Mononuclear cell (primary cell): ENCODE results near the gene CD83. TPM values are rescaled to one million over a fixed set of nuclear protein-coding genes. Genes with fewer than 3 reads are reported as not detected.

Source experiments
- H3K27me3 ChIP-seq: 2 replicates; pipeline ENCODE4 v1.6.0; 2011; ENCODE audit warnings: low read length, control low read depth; ENCODE audit not compliant: insufficient read depth
- H3K4me1 ChIP-seq: 2 replicates; pipeline ENCODE4 v1.5.1; 2011; ENCODE audit warnings: mild to moderate bottlenecking, low read length, control low read depth; ENCODE audit not compliant: insufficient read depth
- H3K4me3 ChIP-seq: 2 replicates; pipeline ENCODE4 v1.5.1; 2011; ENCODE audit warnings: mild to moderate bottlenecking, low read length, moderate library complexity
- H3K9me3 ChIP-seq: 2 replicates; pipeline ENCODE4 v1.5.1; 2011; ENCODE audit warnings: low read depth, mild to moderate bottlenecking, control low read depth, low read length
- total RNA-seq: library from RNA; depleted of rRNA; stranded (reverse); fragments of >200 nt; gene quantifications from one replicate; pipeline ENCODE4 v1.2.3, GENCODE V29; 2012

The CD83 gene
- total RNA-seq, 1 donor, result 366 TPM

DNA sequence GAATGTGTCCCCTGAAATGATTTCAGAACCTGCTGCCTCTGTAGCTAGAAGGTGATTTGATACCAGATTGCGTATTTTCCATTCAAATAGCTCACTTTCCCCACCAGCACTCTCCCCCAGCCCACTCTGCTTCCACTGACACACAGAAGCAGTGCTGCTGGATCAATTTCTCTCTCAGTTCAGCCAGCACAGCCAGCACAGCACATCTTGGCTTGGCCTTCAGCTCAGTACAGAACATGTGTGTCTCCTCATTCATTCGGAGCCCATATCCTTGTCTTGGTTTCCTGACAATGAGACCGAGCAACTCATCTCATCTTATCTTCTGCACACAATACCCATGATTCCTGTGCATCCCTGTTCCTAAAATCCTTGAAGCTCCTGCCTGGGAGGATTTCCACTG, 33.8 kb upstream of the CD83 start:
- peaks cover 14% of the 10 kb centered on the region for H3K4me1 ChIP-seq
- no peak overlapping the region for H3K4me3 ChIP-seq
- H3K27me3 ChIP-seq, result no peaks in the 10 kb centered on the region
- no peaks in the 10 kb centered on the region for H3K9me3 ChIP-seq

DNA sequence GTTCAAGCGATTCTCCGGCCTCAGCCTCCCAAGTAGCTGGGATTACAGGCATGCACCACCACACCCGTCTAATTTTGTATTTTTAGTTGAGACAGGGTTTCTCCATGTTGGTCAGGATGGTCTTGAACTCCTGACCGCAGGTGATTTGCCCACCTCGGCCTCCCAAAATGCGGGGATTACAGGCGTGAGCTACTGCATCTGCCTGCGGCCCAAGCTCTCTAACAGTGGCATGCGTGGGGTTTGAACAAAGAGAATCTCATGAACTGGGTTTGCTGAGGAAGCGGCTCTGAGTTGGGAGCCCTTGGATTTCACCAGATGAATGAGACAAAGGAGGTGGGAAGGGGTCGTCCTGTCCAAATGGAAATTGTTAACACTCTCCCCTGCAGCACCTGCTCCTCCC, 33.2 kb upstream of the CD83 start:
- H3K27me3 ChIP-seq, result no peaks in the 10 kb centered on the region
- H3K4me1 ChIP-seq, result peaks cover 16% of the 10 kb centered on the region
- no peak overlapping the region for H3K4me3 ChIP-seq

GRCh38 chr6:14085176-14085787, 32.3 kb upstream of the CD83 start:
- no peaks in the 10 kb centered on the region for H3K9me3 ChIP-seq
- H3K4me3 ChIP-seq, result no peak overlapping the region
- no peaks in the 10 kb centered on the region for H3K27me3 ChIP-seq
- H3K4me1 ChIP-seq, result peaks cover 16% of the 10 kb centered on the region

More for the DNA sequence above, 33.2 kb upstream of the CD83 start:
- no peaks in the 10 kb centered on the region for H3K9me3 ChIP-seq

- Histone ChIP-seq H3K9me3 (no peaks in the 10 kb centered on the region), H3K4me3 (no peak overlapping the region), H3K27me3 (no peaks in the 10 kb centered on the region), H3K4me1 (peaks cover 23% of the 10 kb centered on the region)
These were observed 30.9 kb upstream of the CD83 start for GRCh38 chr6:14086701-14087100.

- peaks cover 31% of the 10 kb centered on the region for H3K4me1 ChIP-seq
- H3K4me3 ChIP-seq, result no peak overlapping the region
- H3K9me3 ChIP-seq, result no peaks in the 10 kb centered on the region
- no peaks in the 10 kb centered on the region for H3K27me3 ChIP-seq
These were observed 28.9 kb upstream of the CD83 start for GRCh38 chr6:14088600-14089192.

DNA sequence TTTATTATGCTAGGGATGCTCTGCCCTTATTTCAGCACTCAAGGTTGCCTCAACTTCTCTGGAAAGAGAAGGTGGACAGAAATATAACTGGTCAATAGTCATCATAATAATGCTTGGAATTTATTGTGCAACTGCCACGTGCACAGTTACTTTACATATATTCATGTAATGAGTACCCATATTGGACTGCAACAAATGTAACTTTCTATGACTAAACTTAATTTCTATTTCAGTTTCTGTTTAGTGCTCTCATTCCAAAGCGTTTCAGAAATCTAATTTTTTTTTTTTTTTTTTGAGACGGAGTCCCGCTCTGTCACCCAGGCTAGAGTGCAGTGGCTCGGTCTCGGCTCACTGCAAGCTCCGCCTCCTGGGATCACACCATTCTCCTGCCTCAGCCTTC, 28.3 kb upstream of the CD83 start:
- no peak overlapping the region for H3K4me3 ChIP-seq

GRCh38 chr6:14091339-14091978, 26.1 kb upstream of the CD83 start:
- Histone ChIP-seq H3K9me3 (no peaks in the 10 kb centered on the region), H3K27me3 (no peaks in the 10 kb centered on the region), H3K4me3 (no peak overlapping the region), H3K4me1 (peaks cover 43% of the 10 kb centered on the region)

More for the DNA sequence above, 28.3 kb upstream of the CD83 start:
- Histone ChIP-seq H3K4me1 (peaks cover 35% of the 10 kb centered on the region), H3K9me3 (no peaks in the 10 kb centered on the region), H3K27me3 (no peaks in the 10 kb centered on the region)

DNA sequence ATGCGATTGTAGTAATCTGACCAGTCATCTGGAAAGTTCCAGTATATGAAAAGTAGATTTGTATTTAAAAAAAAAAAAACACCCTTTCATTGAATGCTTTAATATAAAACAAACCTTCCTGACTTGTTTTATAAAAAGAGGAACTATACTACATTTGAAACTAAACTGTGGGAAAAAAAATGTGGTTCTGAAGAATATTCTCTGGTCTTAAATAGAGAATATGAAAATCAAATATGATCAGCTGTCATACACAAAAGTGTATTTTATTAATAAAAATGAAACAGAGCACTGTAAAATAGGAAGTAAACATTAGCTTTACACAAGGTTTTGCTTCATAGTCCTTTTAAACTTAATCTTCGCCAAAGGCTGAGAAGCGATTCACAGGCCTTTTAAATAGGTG, 25.3 kb upstream of the CD83 start:
- no peak overlapping the region for H3K4me3 ChIP-seq
- H3K27me3 ChIP-seq, result no peaks in the 10 kb centered on the region
- no peaks in the 10 kb centered on the region for H3K9me3 ChIP-seq
- H3K4me1 ChIP-seq, result peaks cover 44% of the 10 kb centered on the region

- H3K4me1 ChIP-seq, result peaks cover 44% of the 10 kb centered on the region
- H3K27me3 ChIP-seq, result no peaks in the 10 kb centered on the region
- no peaks in the 10 kb centered on the region for H3K9me3 ChIP-seq
- H3K4me3 ChIP-seq, result no peak overlapping the region
These were observed 24.5 kb upstream of the CD83 start for GRCh38 chr6:14092838-14093789.

DNA sequence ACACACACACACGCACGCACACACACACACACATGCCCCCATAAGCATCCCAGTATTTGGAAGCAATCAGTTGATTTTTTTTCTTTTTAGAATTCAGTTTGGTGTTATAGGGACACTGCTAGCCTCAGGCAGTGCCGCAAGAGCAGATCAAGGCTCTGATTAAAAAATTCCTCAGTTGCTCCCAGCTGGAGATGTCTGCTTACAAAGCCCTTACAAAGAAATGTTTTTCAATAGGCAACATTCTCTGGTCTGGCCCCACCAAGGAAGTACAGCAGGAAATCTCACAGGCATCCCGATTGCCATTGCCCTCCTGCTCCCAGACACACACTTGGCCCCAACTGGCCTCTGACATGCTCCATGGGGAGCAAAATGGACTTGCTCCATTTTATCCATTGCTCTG, 22.9 kb upstream of the CD83 start:
- Histone ChIP-seq H3K4me1 (peaks cover 40% of the 10 kb centered on the region), H3K27me3 (no peaks in the 10 kb centered on the region), H3K4me3 (no peak overlapping the region), H3K9me3 (no peaks in the 10 kb centered on the region)

- Histone ChIP-seq H3K9me3 (no peaks in the 10 kb centered on the region), H3K4me1 (peaks cover 47% of the 10 kb centered on the region), H3K4me3 (no peak overlapping the region), H3K27me3 (no peaks in the 10 kb centered on the region)
These were observed 22.1 kb upstream of the CD83 start for GRCh38 chr6:14095437-14095836.

DNA sequence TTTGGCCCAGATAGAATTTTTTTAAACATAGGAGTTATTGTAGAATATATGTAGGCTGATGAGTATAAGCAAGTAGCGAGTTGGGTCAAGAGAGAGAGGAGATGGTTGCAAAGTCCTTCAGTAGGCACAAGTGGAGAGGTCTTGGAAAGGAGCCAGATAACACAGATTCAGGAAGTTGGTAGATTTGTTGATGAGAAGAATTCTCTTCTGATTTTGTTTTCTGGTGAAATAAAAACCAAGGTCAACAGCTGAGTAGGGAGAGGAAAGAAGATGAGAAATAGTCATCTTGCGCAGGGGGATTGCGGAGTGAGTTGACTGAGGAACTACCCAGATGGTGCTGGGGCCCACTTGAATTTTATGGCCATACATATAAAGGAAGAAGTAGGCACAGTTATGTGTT, 17.4 kb upstream of the CD83 start:
- peaks cover 22% of the 10 kb centered on the region for H3K4me1 ChIP-seq

GRCh38 chr6:14100966-14101365, 16.6 kb upstream of the CD83 start:
- Histone ChIP-seq H3K4me1 (peaks cover 19% of the 10 kb centered on the region), H3K4me3 (no peak overlapping the region), H3K27me3 (no peaks in the 10 kb centered on the region), H3K9me3 (no peaks in the 10 kb centered on the region)

More for the DNA sequence above, 17.4 kb upstream of the CD83 start:
- Histone ChIP-seq H3K9me3 (no peaks in the 10 kb centered on the region), H3K4me3 (no peak overlapping the region), H3K27me3 (no peaks in the 10 kb centered on the region)

- no peaks in the 10 kb centered on the region for H3K27me3 ChIP-seq
- H3K4me1 ChIP-seq, result peaks cover 13% of the 10 kb centered on the region
- H3K9me3 ChIP-seq, result no peaks in the 10 kb centered on the region
- H3K4me3 ChIP-seq, result no peak overlapping the region
These were observed 15.2 kb upstream of the CD83 start for GRCh38 chr6:14102383-14102782.

GRCh38 chr6:14105547-14105946, 12.0 kb upstream of the CD83 start:
- Histone ChIP-seq H3K9me3 (no peaks in the 10 kb centered on the region), H3K27me3 (no peaks in the 10 kb centered on the region), H3K4me3 (no peak overlapping the region), H3K4me1 (peaks cover 33% of the 10 kb centered on the region)
